ENCODE results near the gene FOXN4. TPM values are rescaled to one million over a fixed set of nuclear protein-coding genes. Genes with fewer than 3 reads are reported as not detected.
A peak's percentile ranks its signal among the peaks of the same experiment; 100 is the strongest.

Gene FOXN4
- polyA plus RNA-seq, 1 donor = 0.15 TPM

DNA sequence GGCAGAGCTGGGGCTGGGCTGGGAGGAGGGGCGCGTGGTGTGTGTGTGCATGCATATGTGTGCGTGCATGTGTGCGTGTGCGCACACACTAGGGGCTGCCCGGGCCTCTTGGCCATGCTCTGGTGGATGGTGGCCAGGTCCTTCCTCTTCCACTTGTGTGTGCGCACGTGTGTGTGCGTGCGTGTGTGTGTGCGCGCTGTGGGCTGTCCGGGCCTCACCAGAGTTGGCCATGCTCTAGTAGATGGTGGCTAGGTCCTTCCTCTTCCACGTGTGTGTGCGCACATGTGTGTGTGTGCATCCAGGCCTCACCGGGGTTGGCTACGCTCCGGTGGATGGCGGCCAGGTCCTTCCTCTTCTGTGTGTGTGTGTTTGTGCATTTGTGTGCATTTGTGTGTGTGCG lies 24.7 kb downstream of the FOXN4 start:
- DNase-seq (ENCODE audit: low read depth) = no peak

DNA sequence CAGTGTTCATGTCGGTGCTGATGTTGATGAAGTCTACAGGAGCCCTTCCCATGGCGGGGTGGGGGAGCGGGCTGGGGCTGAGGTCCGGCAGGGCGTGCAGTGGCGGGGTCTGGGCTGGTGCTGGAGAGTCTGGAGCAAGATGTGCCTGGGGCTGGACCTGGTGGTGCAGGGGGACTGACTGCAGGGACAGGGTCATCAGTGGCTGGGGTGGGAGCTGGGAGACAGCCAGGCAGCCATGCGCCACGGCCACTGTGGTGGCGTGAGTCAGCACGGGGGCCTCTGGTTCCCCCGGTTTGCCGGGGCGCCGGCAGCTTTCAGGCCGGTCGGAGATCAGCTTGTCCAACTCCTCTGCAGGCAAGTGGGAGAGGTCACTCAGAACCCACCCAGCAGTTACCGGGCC lies 27.6 kb downstream of the FOXN4 start:
- DNase-seq (ENCODE audit: low read depth) = no peak

DNA sequence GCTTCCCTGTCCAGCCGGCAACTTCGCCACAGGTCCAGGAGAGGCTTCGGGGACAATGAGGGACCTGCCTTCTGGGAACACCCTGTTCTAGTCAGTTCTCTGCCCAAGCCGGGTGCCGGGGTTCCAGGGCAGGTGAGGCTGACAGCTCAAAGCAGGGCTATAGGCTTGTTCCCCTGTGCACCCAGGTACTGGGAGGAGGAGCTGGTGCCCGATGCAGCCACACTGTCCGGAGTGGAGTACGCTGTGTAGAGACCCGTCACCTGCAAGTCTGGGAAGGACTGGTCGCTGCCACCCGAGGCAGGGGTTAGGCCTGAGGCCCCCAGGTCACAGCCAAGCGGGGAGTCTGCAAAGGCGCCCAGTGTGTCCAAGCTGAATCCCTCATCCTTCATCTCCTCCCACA lies 29.6 kb downstream of the FOXN4 start:
- no peak for DNase-seq (ENCODE audit: low read depth)

DNA sequence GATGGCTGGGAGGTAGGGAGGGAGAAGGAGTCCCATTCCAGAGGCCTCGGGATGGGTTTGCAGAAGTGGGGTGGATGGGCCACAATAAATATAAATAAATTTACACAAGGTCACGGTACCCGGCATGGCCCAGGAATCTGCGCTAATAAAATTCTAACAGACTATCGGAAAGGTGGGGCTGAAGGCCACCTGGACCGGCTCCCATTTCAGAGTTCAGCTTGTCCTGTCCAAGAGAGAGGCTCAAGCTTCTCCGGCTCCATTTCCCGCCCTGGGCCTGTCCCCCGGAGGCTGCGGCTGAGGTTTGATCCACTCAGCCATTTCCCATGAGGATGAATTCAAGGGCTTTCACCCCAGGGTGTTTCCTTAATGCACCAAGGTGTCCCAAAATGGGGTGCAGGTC lies 30.2 kb downstream of the FOXN4 start:
- no peak for DNase-seq (ENCODE audit: low read depth)

DNA sequence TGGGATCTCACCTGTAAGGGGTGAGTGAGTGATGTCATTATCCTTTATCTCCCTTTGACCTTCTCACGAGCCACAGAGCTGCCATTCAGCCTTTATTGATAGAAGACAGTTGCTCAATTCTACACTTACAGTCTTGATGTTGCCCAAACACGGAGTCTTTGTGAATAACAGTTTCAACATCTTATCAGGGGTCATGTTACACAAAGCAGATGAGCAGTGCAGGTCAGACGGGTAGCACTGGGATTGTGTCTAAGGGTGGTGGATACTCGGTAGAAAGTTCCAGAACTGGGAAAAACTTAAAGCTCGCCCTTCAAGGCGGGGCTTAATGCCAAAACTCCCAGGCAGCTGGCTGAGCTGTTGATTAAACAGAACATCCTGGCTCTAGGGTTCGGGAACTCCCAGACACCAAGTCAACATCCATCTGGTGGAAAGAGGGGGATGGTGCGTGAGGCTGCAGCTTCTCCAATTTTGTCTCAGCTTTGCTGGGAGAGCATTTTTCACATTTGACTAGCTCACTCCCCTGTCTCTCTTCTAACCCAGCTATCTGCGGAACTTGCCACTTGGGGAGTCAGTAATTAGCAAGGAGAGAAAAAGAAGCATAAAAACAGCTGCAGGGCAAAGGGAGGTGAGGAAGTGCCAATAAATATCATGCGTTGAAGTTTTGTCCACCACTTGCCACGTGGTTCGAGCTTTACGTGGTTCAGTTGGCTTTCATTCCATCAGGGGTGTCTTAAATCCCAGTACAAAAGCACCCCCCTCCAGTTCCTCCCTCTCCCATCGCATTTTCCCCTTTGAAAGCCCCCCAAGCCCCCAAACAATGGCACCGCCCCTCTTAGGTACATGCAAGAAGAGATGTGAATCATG lies 31.0 kb downstream of the FOXN4 start:
- DNase-seq (ENCODE audit: low read depth) = peak; percentile 29

DNA sequence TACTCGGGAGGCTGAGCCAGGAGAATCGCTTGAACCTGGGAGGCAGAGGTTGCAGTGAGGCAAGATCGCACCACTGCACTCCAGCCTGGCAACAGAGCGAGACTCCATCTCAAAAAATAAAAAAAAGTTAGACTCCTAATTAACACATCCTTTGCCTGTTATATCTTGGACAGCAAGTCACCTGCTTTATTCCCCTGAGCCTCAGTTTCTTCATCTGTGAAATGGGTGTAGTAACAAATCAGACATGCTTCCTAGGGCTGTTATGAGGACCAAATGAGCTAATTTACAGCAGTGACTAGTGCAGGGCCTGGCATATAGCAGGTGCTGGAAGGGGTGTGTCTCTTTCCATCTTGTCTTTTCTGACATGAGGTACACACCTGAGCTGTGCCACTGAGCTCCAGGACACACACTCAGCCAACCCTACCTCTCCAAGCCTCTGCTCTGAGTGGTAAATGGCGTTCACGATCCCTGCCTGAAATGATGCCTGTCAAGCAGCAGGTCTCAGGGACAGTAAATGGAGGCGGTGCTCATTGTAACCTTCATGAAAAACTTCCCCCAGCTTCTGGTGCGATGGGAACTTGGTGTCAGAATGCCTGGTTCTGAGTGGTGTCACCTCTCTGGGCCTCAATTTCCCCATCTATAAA lies 31.7 kb downstream of the FOXN4 start:
- DNase-seq (ENCODE audit: low read depth) = no peak

DNA sequence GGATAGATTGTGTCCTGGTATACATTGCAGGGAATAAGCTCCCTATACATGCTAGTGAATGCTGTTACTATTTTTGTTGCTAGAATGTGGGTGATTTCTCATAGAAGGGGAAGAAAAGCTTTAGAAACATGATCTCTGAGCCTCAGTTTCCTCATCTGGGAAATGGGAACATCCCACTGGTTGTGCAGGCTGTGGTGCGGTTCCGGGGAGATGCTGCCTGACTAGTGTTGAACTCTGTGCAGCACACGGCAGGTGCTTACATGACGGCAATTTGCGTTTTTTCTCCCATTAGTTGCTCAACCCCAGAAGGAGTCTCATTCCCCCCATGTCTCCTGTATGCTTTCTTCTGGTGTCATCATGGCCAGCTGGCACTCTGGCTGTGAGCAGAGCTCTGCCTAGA lies 32.9 kb downstream of the FOXN4 start:
- DNase-seq (ENCODE audit: low read depth) = no peak

DNA sequence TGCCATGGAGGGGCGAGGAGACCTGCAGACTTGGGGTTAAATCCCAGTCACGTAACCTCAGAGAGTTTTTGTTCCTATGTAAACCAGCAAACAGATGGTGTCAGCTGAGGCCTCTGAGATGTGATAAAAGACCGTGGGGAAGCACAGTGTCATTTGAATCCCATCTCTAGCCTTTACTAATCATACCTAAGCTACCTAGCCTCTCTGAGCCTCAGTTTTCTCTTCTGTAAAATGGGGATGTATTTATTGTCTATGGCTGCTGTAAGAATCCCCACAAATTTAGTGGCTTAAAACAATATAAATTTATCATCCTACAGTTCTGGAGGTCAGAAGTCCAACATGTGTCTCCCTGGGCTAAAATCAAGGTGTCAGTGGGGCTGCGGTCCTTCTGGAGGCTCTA lies 33.9 kb downstream of the FOXN4 start:
- DNase-seq (ENCODE audit: low read depth) = no peak

DNA sequence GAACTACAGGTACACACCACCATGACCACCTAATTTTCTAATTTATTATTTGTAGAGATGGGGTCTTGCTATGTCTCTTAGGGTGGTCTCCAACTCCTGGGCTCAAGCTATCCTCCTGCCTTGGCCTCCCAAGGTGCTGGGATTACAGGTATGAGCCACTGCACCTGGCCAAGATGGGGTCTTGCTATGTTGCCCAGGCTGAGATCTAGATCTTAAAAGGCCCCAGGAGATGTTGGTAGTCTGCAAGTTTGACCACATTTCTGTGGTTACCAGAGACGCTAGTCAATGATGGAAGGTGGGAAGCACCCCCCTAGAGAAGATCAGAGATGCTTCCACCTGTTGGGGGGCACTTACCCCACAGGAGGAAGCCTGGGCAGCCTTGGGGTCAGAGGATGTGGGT lies 34.7 kb downstream of the FOXN4 start:
- no peak for DNase-seq (ENCODE audit: low read depth)

DNA sequence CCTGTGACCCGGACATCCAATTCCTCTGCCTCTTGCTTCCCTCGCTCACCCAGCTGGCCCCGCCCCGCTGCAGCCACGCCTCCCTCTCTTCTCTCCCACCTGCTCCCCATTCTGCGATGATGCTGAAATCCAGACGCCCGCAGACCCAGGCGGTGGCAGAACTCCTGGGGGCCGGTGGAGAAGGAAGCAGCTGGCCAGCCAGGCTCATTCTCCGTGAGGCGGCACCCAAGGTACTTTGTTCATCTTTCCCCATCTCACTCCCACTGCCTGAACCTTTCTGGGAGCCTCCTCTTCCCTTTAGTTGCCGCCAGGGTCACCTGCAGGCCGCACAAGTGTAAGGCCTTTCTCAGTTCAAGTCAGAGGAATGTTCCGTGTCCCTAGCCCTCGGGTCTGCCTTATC lies 35.7 kb downstream of the FOXN4 start:
- no peak for DNase-seq (ENCODE audit: low read depth)

DNA sequence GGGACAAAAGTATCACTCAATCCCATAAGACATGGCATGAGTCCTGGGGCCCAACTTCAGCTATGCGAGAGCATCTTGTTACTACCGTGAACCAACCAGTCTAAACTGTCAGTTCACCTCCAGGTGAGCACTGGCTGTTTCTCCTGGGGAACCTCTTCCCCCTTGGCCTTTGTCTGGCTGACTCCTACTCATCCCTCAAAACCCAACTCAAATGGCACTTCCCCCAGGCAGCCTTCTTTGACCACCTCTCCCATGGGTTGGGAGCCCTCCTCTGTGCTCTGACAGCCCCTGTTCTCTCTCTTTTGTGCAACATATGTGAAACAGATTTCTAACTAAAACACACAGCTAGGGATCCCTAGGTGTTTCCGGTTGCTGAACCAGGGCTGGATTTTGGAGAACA lies 37.7 kb downstream of the FOXN4 start:
- DNase-seq (ENCODE audit: low read depth) = no peak

DNA sequence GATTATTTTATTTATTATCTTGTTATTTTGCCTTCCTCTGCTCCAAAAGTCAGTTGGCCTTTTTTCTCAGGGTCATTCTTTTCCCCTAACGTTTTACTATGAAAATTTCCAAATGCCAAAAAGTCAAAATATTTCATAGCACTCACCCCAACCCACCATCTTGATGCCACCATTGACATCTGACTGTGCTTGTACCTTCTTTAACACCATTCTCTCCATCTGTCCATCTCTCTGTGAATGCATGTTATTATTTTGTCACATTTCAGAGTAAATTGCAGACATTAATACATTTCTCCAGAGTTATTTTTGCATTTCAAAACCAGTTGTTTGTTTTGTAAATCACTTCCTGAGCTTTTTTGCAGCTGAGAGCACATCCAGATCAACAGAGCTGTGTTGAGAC lies 38.6 kb downstream of the FOXN4 start:
- DNase-seq (ENCODE audit: low read depth) = no peak

DNA sequence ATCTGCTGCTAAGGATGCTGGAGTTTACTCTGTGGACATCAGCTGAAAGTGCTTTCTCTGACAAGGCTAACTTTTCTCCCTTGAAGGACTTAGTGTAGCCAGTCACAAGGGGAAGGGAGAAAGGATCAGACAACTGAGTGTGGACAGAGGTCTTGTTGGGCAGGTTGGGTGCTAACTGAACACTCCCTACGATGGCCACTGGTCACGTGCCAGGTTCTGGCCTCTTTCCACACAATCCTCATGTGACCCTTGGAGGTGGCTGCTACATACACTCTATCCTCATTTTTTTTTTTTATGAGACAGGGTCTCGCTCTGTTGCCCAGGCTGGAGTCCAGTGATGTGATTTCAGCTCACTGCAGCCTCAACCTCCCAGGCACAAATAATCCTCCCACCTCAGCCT lies 39.7 kb downstream of the FOXN4 start:
- no peak for DNase-seq (ENCODE audit: low read depth)

DNA sequence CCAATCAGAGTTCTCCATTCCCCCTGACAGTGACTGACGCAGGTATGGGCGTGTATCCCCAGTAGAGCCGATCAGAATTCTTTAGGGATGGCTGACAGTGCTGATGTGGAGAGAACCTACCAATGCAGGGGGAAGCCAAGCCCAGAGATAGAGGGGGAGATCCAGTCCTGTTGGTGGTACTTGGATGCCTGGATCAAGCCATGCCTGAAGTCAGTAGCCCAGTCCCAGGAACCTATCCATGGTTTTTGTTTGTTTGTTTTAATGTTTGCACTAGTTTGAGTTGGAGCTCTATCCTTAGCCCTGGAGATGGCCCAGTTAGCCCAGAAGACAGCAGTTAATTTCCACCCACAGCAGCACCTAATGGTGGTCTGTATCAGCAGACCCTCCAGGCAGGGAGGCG lies 40.2 kb downstream of the FOXN4 start:
- DNase-seq (ENCODE audit: low read depth) = no peak

DNA sequence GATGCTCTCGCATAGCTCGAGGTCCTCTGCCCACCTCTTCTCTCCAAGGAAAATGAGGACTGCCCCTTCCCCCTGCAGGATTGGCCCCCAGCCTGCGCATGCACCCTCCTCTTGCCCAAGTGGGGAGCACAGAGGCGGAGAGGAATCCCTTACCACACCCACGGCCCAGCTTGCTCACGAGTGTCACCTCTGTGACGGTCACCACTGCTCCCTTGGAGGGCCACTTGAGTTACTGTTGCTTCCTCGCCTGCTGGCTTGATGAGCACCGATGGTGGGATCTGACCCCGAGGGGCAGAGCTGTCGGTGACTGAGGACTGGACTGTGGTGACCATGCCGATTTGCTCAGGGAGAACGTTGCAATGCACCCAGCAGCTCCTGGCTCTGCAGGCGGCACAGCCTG lies 41.7 kb downstream of the FOXN4 start:
- no peak for DNase-seq (ENCODE audit: low read depth)

DNA sequence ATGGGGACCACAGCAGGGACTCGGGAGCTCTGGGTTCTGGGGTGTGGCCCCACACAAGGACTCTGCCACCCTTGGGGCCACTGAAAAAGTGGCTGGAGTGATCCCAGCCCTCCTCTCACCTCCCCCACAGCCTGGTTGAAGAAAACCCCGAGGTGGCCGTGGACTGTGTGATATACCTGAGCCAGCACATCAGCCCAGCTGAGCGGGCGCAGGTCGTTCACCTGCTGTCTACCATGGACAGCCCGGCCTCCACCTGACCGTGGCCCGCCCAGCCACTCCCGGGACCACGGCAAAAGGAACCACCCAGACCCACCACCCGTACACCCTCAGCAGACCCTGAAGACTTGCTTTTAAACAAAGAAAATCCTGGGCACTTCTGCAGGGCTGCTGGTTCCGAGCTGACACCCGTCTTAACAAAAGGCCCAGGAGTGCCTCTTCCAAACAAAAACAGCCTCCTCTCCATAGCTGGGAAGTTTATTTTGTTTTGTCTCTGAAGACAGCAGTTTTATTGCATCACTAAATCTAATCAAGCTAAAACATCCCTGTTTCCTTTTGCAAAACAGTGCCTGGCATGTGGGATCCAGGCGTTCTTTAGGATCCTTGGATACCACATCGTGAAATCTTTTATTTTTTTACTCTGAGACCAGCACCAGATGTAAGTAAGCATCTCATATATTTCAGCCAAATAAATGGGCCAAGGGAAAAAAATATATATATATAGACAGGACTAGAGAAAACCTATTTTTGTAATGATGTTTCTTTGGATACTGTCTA lies 42.8 kb downstream of the FOXN4 start:
- DNase-seq (ENCODE audit: low read depth) = no peak

DNA sequence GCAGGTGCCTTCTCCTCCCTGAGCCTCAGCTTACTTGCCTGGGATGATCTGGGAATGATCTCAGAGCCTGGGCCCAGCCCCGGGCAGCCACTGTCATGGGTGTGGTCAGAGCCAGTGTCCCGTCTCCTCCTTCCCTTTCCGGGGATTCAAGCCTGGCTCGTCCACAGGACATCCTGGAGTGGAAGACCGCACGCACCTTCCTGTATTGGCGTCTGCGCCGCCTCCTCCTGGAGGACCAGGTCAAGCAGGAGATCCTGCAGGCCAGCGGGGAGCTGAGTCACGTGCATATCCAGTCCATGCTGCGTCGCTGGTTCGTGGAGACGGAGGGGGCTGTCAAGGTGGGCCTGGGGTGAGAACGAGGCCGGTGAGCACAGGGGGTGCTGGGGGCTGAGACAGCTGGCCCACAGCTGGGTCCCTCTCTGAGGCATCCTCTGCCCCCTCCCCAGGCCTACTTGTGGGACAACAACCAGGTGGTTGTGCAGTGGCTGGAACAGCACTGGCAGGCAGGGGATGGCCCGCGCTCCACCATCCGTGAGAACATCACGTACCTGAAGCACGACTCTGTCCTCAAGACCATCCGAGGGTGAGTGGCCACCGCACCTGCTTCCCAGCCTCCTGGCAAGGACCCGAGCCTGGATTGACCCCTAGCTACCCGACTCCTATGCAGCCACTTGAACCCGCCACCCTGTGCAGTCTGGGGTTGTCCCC lies 44.0 kb downstream of the FOXN4 start:
- DNase-seq (ENCODE audit: low read depth) = no peak

DNA sequence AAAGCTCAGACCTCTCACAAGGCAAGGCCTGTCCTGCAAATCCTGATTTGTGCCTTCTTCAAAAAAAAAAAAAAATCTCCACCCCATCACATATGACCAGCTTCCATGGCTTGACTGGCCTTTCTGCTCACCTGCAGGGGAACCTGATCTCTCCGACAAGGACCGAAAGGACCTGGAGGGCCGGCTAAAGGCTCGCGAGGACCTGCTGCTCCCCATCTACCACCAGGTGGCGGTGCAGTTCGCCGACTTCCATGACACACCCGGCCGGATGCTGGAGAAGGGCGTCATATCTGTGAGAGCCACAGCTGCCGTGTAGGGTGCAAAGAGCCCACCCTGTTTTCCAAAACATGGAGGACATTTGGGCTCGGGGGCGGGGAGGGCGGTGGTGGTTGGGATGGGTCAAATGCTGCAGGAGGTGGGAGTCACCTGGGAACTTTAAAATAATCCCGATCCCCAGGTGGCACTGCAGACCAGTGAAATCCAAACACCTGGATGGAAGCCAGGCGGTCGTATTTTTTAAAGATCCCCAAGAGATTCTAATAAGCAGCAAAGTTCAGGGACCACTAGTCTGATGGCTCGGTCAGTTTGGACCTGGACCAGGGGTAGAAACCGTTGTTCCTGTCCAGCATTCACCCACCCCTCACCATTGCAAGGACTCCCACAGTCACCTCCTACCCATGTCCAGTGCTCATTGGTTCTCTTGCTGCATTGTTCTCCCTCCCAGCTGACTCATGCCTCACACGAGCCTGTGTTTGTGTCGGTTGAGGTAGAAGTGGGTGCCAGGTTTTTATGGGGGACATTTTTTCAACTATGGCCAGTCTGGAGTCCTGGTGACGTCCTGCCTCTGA lies 44.8 kb downstream of the FOXN4 start:
- no peak for DNase-seq (ENCODE audit: low read depth)

DNA sequence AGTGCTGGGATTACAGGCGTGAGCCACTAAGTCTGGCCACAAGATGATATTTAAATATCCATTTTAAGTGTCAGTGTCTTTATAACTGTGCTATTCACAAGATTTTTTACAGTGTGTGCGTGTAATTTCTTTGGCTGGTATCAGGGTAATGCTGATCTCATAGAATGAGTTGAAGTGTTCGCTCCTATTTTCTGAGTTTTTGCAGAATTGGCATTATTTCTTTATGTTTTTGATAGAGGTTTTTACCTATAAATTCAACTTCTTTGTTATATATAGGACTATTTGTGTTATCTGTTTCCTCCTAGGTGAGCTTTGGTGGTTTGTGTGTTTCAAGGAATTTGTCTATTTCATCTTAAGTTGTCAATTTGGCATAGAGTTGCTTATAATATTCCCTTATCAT lies 45.6 kb downstream of the FOXN4 start:
- DNase-seq (ENCODE audit: low read depth) = no peak

DNA sequence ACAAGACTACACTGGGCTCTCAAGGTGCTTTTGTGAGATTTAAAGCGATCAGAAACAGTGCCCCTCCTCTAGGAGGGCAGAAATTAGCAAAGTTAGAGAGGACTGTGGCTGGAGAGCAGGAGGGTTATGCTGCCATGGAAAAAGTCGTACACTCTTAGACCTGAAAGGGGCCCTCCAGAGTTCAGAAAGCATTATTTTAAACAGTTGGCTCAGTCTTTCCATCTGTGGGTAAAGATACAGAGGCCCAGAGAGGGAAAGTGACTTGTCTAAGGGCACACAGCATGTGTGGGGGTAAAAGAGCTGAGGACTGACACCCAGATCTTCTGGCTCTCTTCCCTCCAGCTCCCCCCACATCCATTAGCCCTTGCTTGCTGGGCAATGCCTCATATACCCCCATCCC lies 47.1 kb downstream of the FOXN4 start:
- no peak for DNase-seq (ENCODE audit: low read depth)

DNA sequence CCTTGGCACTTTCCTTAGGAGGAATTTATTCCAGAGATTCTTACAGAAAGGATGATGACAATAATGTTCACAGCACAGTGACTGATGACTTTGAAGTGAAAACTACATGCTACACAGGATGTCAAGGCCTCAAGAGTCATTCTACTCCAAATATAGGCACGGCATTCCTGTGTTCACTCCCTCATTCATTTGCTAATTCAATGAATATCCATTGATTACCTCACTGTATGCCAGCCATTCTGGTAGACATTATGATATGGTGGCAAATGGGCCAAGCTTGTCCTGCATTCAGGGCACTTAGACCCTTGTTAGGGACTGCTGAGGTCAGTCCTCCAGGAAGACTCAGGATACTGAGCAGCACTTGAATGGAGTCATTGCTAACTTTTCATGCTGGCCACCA lies 48.0 kb downstream of the FOXN4 start:
- DNase-seq (ENCODE audit: low read depth) = no peak

Measured in forelimb muscle (tissue), 1 donor.